ENCODE results near the gene SOX6. TPM values are rescaled to one million over a fixed set of nuclear protein-coding genes. Genes with fewer than 3 reads are reported as not detected.

The SOX6 gene
- total RNA-seq, 1 experiment from 2014 or later: not detected

- Histone ChIP-seq H3K27me3 (ENCODE audit: insufficient read depth, low read length) (no peaks in the 10 kb centered on the region), H3K79me1 (ENCODE audit: insufficient read depth, low read depth, low read length, poor library complexity, severe bottlenecking) (no peaks in the 10 kb centered on the region), H3T11ph (ENCODE audit: low read length) (no peak overlapping the region), H2BK120ac (ENCODE audit: low read depth, low read length, poor library complexity, severe bottlenecking) (no peak overlapping the region), H3K4ac (ENCODE audit: low read depth, low read length) (no peak overlapping the region), H3K18ac (ENCODE audit: insufficient read length, low read depth, low read length) (no peak overlapping the region), H3K4me1 (ENCODE audit: insufficient read depth, low read length) (peaks cover 6% of the 10 kb centered on the region; the same call in 1 of the 2 replicates), H3K27ac (ENCODE audit: insufficient read length, low read depth, low read length) (no peak overlapping the region), H4K5ac (ENCODE audit: insufficient read length, low read depth, low read length) (no peak overlapping the region), H4K91ac (ENCODE audit: insufficient read length, low read depth, low read length) (no peak overlapping the region), H4K20me1 (ENCODE audit: control insufficient read depth, insufficient read depth, insufficient read length) (no peaks in the 10 kb centered on the region), H3K23ac (ENCODE audit: insufficient read length, low read depth, low read length) (no peak overlapping the region), H2BK20ac (ENCODE audit: low read depth, low read length, poor library complexity, severe bottlenecking) (no peak overlapping the region), H3K56ac (ENCODE audit: insufficient read length, low read depth, low read length) (no peak overlapping the region), H2BK15ac (ENCODE audit: low read depth, low read length) (no peak overlapping the region), H2AFZ (ENCODE audit: low read length) (no peak overlapping the region), H4K8ac (replicated peaks; ENCODE audit: insufficient read length, low read depth, low read length) (no peak overlapping the region), H3K4me2 (ENCODE audit: insufficient read depth, insufficient read length, low read length) (no peak overlapping the region), H2BK5ac (ENCODE audit: insufficient read length, low read length) (no peak overlapping the region), H2BK12ac (ENCODE audit: insufficient read length, low read depth, low read length) (no peak overlapping the region), H2AK5ac (ENCODE audit: insufficient read length, low read length) (no peak overlapping the region), H3K14ac (ENCODE audit: insufficient read depth, low read length) (no peak overlapping the region), H3K9ac (ENCODE audit: extremely low read depth, insufficient read length, low read length) (no peak overlapping the region), H3K9me3 (ENCODE audit: control insufficient read depth, low read depth, low read length) (no peaks in the 10 kb centered on the region), H3K23me2 (ENCODE audit: insufficient read length, low read depth, low read length, poor library complexity, severe bottlenecking) (no peaks in the 10 kb centered on the region), H3K79me2 (ENCODE audit: insufficient read depth, low read length) (no peaks in the 10 kb centered on the region)
- no peaks in the 10 kb centered on the region; the same call in none of the 2 replicates for H3K27me3 Mint-ChIP-seq (ENCODE audit: low read depth)
- no peaks in the 10 kb centered on the region for H3K9me3 Mint-ChIP-seq
- no peak overlapping the region for H3K27ac Mint-ChIP-seq
- DNase-seq: no peak
- no peak for TF ChIP-seq CTCF (conservative IDR thresholded peaks at IDR 0.05)
- H3K4me3 Mint-ChIP-seq: no peak overlapping the region
- H3K36me3 Mint-ChIP-seq (ENCODE audit: insufficient read depth in 1 of 3, low read depth in 3 of 3): no peaks in the 10 kb centered on the region
- WGBS (ENCODE audit: extremely low coverage, insufficient read length, low lambda C conversion rate): no CpG with 5 or more reads among the region's 2 CpGs
- H3K4me1 Mint-ChIP-seq: peaks cover 16 to 17% of the 10 kb centered on the region in 2 experiments
Measured at GRCh38 chr11:16043617-16044016, 312.7 kb downstream of the SOX6 start.
